Measurements from ENCODE around the gene ARID5B.
"Not testable (repeated sequence)": the region's sequence is repeated elsewhere in the genome, so short reads cannot be mapped to it uniquely, and the experiment has no call there.

ARID5B gene

DNA sequence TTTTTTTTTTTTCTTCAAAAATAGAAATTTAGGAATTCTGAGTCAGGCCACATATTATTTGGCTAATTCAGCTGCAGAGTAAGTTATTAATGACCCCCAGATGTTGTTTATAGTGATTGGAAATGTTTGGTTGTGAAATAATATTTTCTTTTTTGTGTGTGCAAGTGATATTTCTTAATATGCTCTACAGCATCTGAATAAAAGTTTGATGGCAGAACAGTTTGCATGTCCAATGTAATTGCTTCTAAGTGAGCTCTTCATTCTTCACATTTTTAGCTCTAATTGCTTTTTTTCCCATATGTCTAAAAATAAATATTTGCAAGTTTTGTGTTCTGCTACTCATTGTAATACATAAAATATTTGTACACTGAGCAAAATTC lies 116.0 kb downstream of the ARID5B start:
- DNase-seq = no peak

DNA sequence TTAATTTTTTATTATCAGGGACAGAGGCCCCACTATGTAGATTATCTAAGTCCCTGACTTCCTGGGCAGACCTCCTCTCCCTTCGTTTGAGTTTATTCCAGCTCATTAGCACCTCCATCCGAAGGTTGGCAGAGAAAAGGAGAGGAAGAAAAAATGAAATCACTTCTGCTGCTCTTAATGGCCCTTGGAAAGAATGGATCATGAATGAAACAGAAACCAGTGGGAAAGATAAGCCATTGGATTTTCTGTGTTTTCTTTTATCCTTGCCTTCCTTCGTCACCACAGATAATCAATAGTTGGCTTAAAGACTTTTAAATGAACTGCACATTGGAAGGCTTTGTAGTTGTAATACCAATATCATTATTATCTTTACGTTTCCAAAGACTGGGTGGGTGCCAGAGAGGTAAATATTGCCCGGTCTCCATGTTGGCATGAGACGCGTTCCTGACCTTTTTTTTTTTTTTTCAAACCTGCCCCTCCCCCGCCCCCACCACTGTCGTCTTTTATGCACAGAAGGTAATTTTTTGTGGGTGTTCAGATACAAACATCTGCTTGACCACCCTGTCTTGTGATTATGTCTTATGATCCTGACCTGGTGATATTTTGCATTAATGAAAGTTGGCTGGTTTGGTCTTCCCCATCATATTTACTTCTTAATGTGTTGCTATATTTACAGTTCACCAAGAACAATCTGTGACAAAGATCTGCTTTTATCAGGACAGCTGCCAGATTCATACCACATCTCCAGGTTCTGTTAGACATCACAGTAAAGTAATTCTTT lies 116.8 kb downstream of the ARID5B start:
- DNase-seq = no peak

DNA sequence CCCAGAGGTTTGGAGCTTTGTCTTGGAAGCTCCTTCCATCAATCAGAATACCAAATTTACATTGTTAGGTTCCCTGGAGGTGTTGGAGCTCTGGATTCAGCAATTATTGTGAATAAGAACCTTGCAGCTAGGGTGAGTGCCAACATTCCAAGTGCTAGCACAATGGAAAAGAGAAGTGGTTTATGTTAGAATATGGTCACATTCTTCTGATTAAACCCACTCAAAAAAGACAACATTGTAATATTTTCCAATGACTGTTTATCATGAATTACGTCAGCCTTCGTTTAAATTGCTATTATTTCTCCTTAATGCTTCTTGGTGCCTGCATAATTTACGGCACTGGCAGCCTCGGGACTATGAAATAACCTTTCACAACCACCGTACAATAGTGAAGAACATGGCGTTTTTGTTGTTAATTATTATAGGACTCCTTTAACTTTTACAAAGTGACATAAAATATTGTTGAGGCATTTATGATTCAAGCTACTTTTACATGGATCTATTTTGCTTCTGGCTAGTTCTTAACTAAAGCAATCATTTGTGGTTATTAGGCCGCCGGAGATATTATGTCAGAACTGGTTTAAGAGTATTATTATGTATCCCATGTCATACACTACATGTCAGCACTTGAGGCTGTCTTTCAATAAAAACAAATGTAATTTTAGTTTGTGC lies 117.7 kb downstream of the ARID5B start:
- no peak for DNase-seq

DNA sequence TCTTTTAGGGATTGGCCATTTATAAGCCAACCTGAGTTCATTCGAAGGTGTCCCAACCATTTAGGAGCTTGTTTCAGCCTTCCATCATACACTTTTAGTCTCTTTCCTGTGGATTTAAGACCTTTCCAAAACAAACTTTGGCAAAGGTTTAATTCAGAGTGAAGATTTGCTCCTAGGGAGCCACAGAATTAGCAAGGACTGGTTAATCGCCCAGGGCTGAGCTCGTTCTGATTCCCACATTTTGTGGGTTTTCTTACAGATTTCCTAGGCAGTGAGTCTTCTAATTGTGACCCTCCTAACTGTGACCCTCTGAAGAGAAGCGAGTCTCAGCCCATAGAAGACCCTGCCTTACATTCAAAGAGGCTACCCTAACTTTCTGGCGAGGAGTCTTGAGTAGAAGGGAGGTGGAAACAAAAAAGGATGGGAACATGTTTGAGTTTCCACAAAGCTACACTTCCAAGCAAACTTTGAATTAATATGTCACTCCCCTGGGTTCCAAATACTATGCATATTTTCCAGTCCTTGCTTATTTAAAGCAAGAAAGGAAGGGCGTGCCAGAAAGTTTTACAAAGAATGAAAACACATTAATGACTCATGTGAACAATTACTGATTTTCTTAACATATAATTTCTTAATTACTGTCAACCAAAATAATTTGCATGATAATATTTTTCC lies 118.3 kb downstream of the ARID5B start:
- no peak for DNase-seq

DNA sequence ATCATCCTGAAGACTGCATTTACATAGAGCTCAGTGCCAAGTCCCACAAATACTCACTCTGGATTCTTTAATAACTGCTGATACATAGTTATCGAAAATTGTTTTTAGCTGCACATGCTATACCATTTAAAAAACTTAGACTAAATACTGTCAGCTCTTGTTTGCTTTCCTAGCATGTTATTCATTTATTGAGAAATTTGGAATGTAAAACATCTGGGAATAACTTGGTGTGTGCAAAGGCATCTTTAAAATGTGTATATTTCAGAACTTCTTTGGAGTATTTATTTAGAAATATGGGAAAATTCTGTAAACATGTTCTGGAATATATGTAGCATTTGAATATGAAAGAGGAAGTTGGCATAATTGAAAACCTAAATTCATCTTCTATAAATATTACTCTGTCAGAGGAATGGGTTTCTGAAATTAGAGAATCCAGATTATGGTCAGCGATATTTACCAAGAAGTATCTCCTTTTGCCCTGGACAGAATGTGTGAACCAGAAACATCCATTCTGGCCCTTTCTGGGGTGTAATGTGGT lies 119.7 kb downstream of the ARID5B start:
- DNase-seq = no peak

DNA sequence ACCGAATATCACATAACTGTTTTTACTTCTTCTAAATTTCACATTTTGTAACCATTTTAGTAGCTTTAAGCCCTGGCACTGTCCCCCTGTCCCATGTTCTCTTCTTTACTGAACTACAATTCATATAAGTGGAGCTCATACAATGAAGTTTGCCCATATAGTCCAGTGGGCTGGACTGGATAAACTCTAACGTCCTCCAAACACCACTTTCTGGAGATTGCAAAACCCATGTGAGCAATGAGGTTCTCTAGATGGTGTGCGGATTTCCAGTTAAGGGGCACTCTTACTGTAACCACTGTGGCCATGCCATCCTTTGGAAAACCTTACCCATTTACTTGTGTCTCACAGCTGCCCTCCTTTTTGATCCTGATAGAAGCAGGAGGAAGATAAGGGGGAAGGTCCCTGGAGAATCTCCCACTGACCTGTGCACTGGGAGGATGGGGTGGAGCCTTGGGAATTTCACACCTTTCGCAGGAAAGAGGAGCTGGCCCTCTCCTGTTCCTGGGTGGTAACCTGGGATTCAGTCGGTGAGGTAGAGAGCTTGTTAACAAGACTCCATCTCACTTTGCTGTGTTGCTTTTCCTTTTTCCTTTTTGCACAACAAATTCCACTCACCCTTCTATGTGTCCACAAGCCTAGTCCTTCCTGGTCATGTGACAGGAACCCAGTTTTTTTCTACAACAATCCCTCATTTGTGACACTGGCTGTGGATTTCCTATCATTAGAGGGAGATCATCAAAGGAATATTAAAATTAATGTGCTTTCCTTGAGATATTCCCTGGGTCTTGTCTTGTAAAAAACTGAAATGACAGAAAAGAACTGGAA lies 120.7 kb downstream of the ARID5B start:
- DNase-seq = no peak

DNA sequence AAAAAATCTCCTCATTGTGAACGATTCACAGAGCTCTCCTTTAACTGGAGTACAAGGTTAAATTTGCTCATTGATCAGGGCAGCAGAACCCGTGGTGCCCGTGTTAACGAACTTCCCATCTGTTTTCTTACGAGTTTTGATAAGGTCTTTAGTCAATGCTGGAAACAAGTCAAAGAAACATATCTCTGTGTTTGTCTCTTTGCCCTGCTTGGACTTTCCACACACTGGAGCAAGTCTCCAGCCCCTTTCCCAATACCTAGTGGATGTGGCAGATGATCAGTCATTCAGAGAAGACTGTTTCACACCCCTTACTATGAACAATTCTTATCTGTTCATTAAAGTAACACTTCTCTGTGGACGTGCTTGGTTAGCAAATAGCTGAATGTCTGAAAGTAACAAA lies 121.3 kb downstream of the ARID5B start:
- DNase-seq = peak; percentile 21

DNA sequence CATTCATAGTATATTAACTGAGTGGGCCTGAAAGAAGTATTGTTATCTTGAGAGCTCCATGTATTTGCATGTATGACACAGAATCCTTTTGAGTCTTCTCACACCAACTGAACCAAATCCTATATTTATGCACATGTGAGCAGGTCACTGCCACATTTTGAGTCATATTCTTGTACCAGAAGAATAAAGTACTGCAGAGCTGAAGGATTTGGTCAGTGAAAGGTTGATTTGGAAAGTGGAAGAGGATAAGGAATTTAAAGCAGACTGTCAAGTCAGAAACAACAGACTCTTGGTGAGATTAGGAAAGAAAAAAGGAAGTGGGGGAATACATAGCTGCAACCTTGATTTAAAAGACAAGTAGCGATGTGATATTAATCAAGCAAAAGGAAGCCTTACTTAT lies 121.8 kb downstream of the ARID5B start:
- DNase-seq = no peak

DNA sequence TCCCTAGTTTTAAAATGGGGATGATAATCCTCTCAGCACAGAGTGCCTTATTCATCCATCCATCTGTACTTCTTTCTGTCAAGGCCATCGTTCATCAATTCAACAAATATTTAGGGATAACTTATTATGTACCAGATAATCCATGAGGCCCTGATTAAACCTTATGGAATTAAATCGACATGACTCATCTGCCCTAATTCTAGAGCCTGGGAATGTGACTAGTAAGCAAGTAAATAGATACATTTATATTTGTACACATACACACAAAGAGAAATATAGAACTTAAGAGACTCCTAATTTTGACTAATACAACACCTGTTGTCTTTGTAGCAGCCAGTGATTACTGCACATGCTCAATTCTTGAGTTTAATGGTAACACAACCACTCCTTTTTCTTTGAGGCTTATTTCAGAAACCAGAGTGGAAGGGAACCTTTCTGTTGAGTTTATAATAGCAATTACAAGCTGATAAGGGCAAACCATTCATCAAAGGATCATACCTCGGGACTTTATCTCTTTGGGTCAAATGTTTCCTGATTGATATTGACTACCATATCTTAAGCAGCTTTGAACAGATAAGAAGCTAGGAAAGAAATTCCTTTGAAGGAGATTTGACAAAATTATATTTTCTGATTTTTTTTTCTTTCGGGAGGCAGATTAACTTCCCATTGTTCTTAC lies 122.7 kb downstream of the ARID5B start:
- DNase-seq = no peak

DNA sequence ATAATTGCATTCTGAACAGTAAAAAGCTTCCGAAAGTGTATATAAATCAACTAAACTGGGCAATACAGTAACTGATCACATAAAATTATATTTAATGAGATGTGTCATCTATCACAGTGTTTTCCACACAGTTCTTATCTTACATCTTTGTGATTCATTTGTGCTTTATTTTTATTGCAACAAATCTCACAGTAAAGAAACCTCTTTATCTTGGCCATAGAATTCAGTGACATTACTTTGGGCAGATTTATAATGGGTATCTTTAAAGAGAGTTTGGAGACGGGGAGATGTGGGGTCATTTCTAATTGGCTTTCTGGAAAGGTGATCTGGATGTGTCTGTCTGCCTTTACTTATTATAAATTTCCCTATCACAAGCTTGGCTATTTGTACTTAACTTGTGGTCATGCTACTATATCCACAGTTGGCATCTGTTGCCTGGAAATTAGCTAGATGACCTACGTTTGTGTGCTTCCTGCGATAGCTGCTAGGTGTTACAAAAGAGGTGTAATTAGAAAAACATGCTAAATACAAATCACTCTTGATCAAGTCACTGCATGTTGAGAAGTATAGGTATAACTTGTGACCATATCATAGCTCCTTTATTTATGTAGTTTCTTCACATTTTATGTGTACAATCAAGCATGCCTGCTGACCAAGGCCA lies 123.8 kb downstream of the ARID5B start:
- DNase-seq = no peak

DNA sequence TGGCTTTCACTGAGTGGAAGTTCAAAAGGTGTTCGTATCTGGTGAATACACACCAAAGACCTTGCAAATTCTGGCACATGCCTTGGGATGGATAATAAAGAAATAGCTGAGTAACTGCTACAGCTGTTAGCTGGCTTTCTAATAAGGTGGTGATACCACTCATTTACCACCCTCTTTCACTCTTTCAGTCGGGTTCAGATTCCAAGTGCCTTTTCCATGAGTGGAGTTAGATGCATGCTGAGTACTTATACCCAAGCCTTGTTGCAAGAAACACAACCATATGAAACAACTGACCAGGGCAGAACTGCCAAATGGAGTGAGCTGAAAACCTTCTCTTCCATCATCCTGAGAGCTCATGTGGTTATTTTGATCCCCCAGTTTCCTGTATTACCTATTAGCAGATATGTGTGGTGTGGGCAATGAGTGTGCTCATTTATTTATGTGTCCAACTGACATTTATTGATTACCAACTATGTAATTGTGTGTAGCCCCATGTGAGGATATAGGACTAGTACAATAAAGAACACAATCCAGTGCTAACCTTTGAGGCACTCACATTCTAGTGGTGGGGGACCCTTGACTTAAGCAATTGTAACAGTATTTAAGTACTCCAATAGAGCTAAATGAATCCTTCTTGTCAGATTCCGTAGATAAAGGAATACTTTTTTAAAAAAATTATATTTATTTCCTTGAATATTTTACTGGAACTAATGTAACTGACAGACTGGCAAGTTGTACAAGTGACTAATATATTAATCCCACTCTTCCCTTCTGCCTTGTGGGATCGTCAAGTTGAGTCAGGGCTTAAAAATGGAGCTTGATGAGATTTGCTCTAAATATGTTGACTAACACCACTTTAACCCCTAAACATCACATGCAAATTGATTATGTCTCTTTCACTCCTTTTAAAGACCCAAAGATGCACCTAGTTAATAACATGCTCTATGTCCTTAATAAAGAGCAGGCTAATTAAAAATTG lies 124.7 kb downstream of the ARID5B start:
- DNase-seq = no peak

DNA sequence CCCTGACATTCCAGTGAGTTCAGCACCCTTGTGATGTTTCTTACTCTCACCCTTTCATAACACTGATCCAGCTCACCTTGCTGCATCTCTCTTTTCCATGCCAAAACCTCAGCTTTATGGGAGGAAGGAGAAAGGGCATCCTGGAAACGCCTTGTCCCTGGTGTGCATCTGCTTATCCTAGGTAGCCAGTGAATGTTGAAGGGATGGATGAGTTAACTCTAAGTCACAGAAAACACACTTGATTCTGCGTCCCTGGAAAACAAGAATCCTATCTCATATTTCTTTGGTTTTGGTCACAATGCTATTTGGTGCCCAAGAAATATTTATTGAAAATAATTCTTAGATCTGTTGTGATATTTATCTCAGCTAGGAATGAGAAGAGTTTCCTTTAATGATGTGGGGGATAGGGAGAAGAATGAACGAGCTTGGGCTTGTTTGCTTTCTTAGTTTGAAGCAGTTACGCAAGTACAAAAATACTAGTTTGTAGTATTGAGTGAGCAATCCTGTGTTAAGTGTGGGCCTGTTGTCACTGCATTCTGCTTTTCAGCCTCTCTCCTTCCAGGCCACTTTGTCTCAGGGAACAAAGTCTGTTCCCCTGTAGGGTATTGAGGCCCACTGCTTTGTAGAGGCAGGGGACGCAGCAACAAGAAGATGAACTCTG lies 126.5 kb downstream of the ARID5B start:
- no peak for DNase-seq

DNA sequence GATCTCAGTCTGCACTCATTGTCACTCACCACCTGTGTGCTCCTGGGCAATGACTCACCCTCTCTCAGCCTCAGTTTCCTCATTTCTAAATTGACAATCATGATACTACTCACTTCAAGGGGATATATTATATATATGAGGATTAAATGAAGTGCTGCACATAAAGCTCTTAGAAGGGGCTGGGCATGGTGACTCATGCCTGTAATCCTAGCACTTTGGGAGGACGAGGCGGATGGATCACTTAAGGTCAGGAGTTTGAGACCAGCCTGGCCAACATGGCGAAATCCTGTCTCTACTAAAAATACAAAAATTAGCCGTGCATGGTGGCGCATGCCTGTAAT lies 127.0 kb downstream of the ARID5B start:
- DNase-seq = not testable (repeated sequence)

DNA sequence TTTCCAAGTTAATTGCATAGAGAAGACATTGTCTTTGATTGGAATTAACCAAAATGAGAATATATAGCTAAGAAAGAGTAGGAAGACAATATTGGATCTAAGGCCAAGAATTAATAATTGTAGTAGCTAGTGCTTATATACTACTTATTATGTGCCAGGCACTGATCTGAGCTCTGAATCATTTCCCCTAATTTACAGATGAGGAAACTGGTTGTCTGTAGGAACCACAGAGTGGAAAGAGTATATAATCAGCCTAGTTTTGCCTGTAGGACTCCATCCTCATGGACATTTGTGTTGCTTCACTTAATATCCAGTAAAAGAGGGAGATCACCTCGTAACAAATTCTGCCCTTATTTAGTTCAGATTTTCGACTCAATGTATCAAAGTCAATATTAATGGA lies 127.9 kb downstream of the ARID5B start:
- no peak for DNase-seq

DNA sequence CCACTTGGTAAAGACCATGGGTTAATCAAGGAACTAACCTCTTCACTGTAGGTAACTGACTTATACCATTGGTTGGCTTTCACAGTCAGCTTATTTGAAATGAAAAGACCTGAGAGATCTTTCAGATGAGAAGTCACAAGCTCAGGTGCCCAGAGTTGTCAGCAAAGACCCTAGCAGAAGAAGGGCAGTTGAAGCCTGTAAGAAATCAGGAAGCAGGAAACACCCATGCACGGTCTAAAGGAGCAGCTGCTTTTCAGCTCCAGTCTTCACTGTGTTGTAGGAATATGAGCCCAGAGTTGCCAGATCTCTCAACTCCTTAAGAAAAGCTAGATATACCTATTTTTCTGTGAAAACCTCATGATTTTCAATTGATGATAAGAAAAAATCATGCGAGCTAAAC lies 130.0 kb downstream of the ARID5B start:
- no peak for DNase-seq

DNA sequence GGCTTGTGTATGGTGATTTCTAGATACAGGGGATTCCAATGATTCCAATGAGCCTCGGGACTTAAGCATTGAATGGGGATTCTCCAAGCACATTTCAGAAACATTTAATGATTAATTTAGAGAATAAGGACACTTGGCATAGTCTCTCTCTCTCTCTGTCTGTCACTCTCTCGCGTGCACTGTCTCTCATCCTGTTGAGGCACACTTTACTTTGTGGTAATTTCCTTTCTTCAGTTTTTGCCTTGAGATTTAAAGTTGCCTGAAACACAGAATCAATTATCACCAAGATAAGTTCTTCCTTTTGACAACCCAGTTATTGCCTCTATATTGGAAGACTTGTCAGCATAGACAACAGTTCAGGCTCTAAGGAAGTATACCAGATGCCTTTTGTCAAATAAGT lies 131.6 kb downstream of the ARID5B start:
- no peak for DNase-seq

DNA sequence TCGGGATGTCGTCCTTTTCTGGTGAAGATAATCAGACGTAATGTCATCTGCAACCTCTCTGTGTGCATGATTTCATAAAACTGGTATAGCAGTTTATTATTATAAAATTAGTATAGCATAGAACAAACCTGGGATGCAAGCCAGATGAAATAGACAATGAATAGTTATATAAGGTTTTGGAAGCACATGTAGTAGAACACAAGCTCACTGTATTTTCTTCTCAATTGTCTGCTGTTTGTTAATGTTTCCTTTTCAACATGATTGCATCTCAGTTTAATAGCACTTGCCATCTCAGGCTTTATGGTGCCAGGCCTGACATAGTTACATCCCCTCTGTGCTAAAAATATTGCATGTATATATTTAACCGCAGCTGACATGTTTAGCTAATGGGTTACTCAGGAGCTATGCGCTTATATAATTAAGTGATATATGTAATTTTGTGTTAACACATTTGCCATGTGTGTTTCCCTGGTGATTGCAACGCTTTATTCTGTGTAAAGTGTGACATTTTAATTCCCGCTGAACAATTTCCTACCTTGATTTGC lies 132.7 kb downstream of the ARID5B start:
- DNase-seq = no peak

DNA sequence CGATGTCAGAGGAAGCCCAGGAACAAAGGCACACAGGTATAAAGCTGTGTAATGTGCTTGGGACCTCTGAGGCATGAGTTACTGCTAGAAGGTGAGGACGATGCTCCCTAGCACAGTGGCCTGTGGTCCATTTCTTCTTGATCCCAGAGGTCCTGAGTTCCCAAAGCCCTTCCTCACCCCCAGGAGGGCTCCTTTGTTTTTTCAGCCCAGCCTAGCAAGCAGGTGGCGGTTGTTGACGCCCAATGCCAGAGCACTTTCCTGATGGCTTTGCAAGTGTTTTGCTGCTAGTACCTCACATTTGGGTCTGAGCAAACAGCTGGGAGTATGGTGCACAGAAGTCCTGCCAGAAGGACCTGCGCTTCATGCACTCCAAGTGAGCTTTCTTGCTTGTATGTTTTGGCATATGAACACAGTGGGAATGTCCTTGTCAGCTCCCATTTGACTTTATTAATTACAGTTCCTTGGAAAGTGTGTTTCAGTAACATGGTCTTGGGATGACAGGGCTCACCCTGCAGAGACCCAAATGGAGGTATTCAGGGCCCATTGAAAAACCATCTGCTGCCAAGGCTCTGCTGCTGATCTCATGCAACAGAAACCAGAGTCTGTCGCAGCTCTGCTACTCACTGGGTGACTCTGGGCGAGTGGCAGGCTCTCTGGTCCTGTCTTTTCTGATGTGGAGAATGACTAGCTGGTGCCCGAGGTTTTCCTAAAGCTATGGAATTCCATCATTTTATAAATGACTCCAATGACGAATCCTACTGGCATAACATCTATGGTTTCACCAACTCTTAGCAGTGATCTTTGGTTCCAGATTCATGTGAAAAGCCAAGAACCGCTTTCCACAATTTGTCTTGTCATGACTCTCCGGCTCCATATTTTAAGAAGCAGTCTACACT lies 134.9 kb downstream of the ARID5B start:
- DNase-seq = no peak
